GM12878 (cell line): Measurements from ENCODE around the gene SAMD4A. TPM values are rescaled to one million over a fixed set of nuclear protein-coding genes. Genes with fewer than 3 reads are reported as not detected.

Experiments used
- ATAC-seq: fragments of 200-7000 bp; cut with Tn5 transposase; 3 replicates; pipeline ENCODE4 v1.9.1; 2020; ENCODE audit warnings: mild to moderate bottlenecking, moderate library complexity
- BruUV-seq: library from RNA; stranded (reverse); fragments of 400-500 nt; replicated peaks from 2 replicates; lab custom pipeline; 2021; lab: Mats Ljungman, UMichigan
- CTCF ChIA-PET: fragments of 300-600 bp; sonication (Branson Sonifier 250); formaldehyde crosslinking; extraction: SDS; loops from one replicate; lab custom pipeline; 2021; ENCODE audit warnings: inconsistent platforms; lab: Yijun Ruan, JAX
- POLR2A ChIA-PET: fragments of 350-600 bp; formaldehyde crosslinking; extraction: SDS; loops from one replicate; lab custom pipeline; 2021; ENCODE audit warnings: inconsistent platforms; lab: Charles Lee
- RAD21 ChIA-PET: fragments of 300-600 bp; sonication (Branson Sonifier 250); formaldehyde crosslinking; loops from one replicate; lab custom pipeline; 2023; ENCODE audit warnings: antibody characterized with exemption; ENCODE audit not compliant: unreplicated experiment; lab: Charles Lee
- SMC1A ChIA-PET: fragments of 300-600 bp; sonication (Branson Sonifier 250); formaldehyde crosslinking; loops from one replicate; lab custom pipeline; 2023; ENCODE audit not compliant: unreplicated experiment, uncharacterized antibody; lab: Charles Lee
- DNase-seq: peaks from one replicate; pipeline ENCODE4 v3.0.0-alpha.2; 2011; ENCODE audit warnings: low read depth, low spot score
- FAIRE-seq: peaks from 3 replicates; lab custom pipeline; 2011; peaks lifted over from hg19 to GRCh38; lab: Jason Lieb, UNC
- H2AFZ ChIP-seq: 2 replicates; pipeline ENCODE4 v1.6.0; 2011; ENCODE audit warnings: low read depth, low read length, control low read depth; ENCODE audit not compliant: control insufficient read depth
- H3K27ac ChIP-seq: 2 replicates; pipeline ENCODE4 v1.5.1; 2011; ENCODE audit warnings: control low read depth; ENCODE audit not compliant: control insufficient read depth, insufficient read depth
- H3K27me3 ChIP-seq, 2 experiments: replicated peaks in 1 of 2; 2 replicates each; pipeline versions ENCODE4 v1.6.0 to v1.6.1; 2011; ENCODE audit warnings: low read length in 1 of 2; ENCODE audit not compliant: control insufficient read depth in 2 of 2, insufficient read depth in 2 of 2
- H3K36me3 ChIP-seq, 2 experiments: 2 replicates each; pipeline ENCODE4 v1.5.1; 2011; ENCODE audit warnings: low read length in 1 of 2; ENCODE audit not compliant: control insufficient read depth in 2 of 2, insufficient read depth in 2 of 2
- H3K4me1 ChIP-seq: 2 replicates; pipeline ENCODE4 v1.6.1; 2011; ENCODE audit warnings: mild to moderate bottlenecking, low read length, moderate library complexity, mixed read lengths; ENCODE audit not compliant: control insufficient read depth, insufficient read depth
- H3K4me2 ChIP-seq: 2 replicates; pipeline ENCODE4 v1.6.0; 2011; ENCODE audit warnings: control low read depth; ENCODE audit not compliant: control insufficient read depth, insufficient read depth
- H3K4me3 ChIP-seq: fragments of 200-600 bp; sonication (generic); 2 replicates; pipeline ENCODE4 v1.5.1; 2016
- H3K79me2 ChIP-seq: 2 replicates; pipeline ENCODE4 v1.6.0; 2011; ENCODE audit warnings: low read length; ENCODE audit not compliant: control insufficient read depth, insufficient read depth
- H3K9ac ChIP-seq: 2 replicates; pipeline ENCODE4 v1.8.0; 2011; ENCODE audit warnings: low read length, control low read depth, mixed read lengths; ENCODE audit not compliant: control insufficient read depth, insufficient read depth
- H3K9me3 ChIP-seq: replicated peaks from 3 replicates; pipeline ENCODE4 v1.5.1; 2011; ENCODE audit warnings: mild to moderate bottlenecking, low read length; ENCODE audit not compliant: control insufficient read depth, insufficient read depth
- H4K20me1 ChIP-seq: 2 replicates; pipeline ENCODE4 v1.6.0; 2011; ENCODE audit not compliant: control insufficient read depth, insufficient read depth
- CBFB ChIP-seq: IDR thresholded peaks from 2 replicates; pipeline ENCODE4 v1.6.1; 2016; ENCODE audit warnings: antibody characterized with exemption, low read depth
- CREM ChIP-seq: IDR thresholded peaks from 2 replicates; pipeline ENCODE4 v1.6.1; 2014; ENCODE audit warnings: antibody characterized with exemption, low read depth
- FOS ChIP-seq: IDR thresholded peaks from 3 replicates; pipeline ENCODE4 v1.6.1; 2011; ENCODE audit warnings: borderline replicate concordance; ENCODE audit not compliant: insufficient read length; ENCODE audit errors: extremely low read depth
- NBN ChIP-seq: fragments of 450-650 bp; IDR thresholded peaks from 2 replicates; pipeline ENCODE4 v1.6.1; 2016
- SKIL ChIP-seq: fragments of 450-650 bp; IDR thresholded peaks from 2 replicates; pipeline ENCODE4 v1.6.1; 2017; ENCODE audit warnings: mild to moderate bottlenecking, low read depth, inconsistent platforms; ENCODE audit not compliant: poor library complexity, severe bottlenecking
- STAT3 ChIP-seq: IDR thresholded peaks from 2 replicates; pipeline ENCODE4 v1.6.1; 2011; ENCODE audit warnings: low read depth, low read length, improper control_type of control experiment
- WRNIP1 ChIP-seq: IDR thresholded peaks from 2 replicates; pipeline ENCODE4 v1.6.1; 2011; ENCODE audit warnings: low read depth, low read length, improper control_type of control experiment, borderline replicate concordance
- ZBED1 ChIP-seq: IDR thresholded peaks from 2 replicates; pipeline ENCODE4 v1.6.1; 2016; ENCODE audit warnings: borderline replicate concordance
- ZBTB33 ChIP-seq: fragments of 450-650 bp; IDR thresholded peaks from 2 replicates; pipeline ENCODE4 v1.6.1; 2017; ENCODE audit warnings: mild to moderate bottlenecking
- WGBS: methylation state at CpG from one replicate; pipeline ENCODE4 v1.1.6; 2016; ENCODE audit warnings: low lambda C conversion rate; ENCODE audit not compliant: insufficient replicate concordance, insufficient coverage; ENCODE audit errors: missing lambda C conversion rate; 5-methylcytosine and 5-hydroxymethylcytosine counted together
- in situ Hi-C: fragments of 300-500 bp; cut with MboI; formaldehyde crosslinking; loops from 9 replicates; pipeline ENCODE4 v1.14.3; 2018; ENCODE audit warnings: mixed read lengths
- intact Hi-C: fragments of 100-400 bp; cut with micrococcal nuclease; formaldehyde crosslinking; loops from one replicate; pipeline ENCODE4 v1.14.2; 2022; ENCODE audit not compliant: unreplicated experiment
- polyA plus RNA-seq, 11 experiments: library from polyadenylated mRNA; depleted of rRNA in 4 of 11; unstranded in 6 of 11; stranded (reverse) in 5 of 11; fragments of >200 nt; fragmentation: Nextera tagmentation in 4 of 11; fragmentation: Illumina TruSeq in 1 of 11; extraction: Ambion mirVana in 4 of 11; extraction: Trizol in 1 of 11; gene quantifications; 1 replicate in 1 of 11; 2 replicates in 10 of 11; pipeline versions ENCODE4 v1.2.1 to v1.2.3, GENCODE V29; 2011 to 2016; ENCODE audit warnings: inconsistent platforms in 2 of 11, missing spikeins in 2 of 11, low read depth in 1 of 11
- total RNA-seq, 4 experiments: library from RNA; depleted of rRNA in 3 of 4; stranded (reverse); fragments of >200 nt in 3 of 4; fragmentation: Illumina TruSeq in 1 of 4; extraction: Trizol in 1 of 4; gene quantifications; 2 replicates each; pipeline versions ENCODE4 v1.2.1 to v1.2.3, GENCODE V29; 2013 to 2021

The SAMD4A gene
- total and polyA plus RNA-seq, 10 of the 15 experiments (the other 5 are each of a cell fraction or from before 2014, with no cell fraction given): 0.05 to 0.56 (median 0.31) TPM

- Histone ChIP-seq H3K9me3 (no peaks in the 10 kb centered on the region), H3K9ac (no peak overlapping the region), H3K27me3 (peaks cover 0 to 11% of the 10 kb centered on the region in 2 experiments; a peak in 1 of 4 replicates), H3K4me1 (no peaks in the 10 kb centered on the region), H3K27ac (no peak overlapping the region), H3K36me3 (no peaks in the 10 kb centered on the region), H3K4me2 (no peak overlapping the region), H3K79me2 (no peaks in the 10 kb centered on the region), H3K4me3 (no peak overlapping the region), H4K20me1 (no peaks in the 10 kb centered on the region), H2AFZ (no peak overlapping the region)
- TF ChIP-seq STAT3 (no peak), ZBTB33 (no peak), ZBED1 (no peak), NBN (no peak), FOS (no peak), CBFB (no peak), SKIL (no peak), CREM (no peak), WRNIP1 (no peak)
- BruUV-seq: no TSS peak
- ChIA-PET POLR2A (no interaction called here), RAD21 (interaction anchor here (1.7 kb wide), 1 partner anchor 82 kb away, joined by 3 read pairs; no protein-coding TSS in a partner anchor), SMC1A (interaction anchor here (0.6 to 2.3 kb wide), 3 partner anchors 17 to 126 kb away, joined by 3 to 6 read pairs (median 5); no protein-coding TSS in a partner anchor), CTCF (interaction anchor here (0.9 to 1.9 kb wide), 4 partner anchors 16 to 126 kb away, joined by 3 to 6 read pairs (median 4); no protein-coding TSS in a partner anchor)
- intact Hi-C loops: no loop called here
- FAIRE-seq (no peak), DNase-seq (no peak), ATAC-seq (no peak)
- in situ Hi-C loops: no loop called here
- WGBS: 96% methylated on average over 3 of the region's 3 CpGs
These were observed 80.5 kb downstream of the SAMD4A start for GRCh38 chr14:54647378-54647777.
